Aorta (tissue), 5 donors: ENCODE results near the gene DYSF. TPM values are rescaled to one million over a fixed set of nuclear protein-coding genes. Genes with fewer than 3 reads are reported as not detected.

Experiments
- ATAC-seq: fragments of 200-7000 bp; cut with Tn5 transposase; one replicate; pipeline ENCODE4 v1.9.1; 2022; ENCODE audit warnings: moderate library complexity; ENCODE audit not compliant: low FRiP score
- DNase-seq, 2 donors: peaks; one replicate each; pipeline ENCODE4 v3.0.0-alpha.2; 2020
- H3K27ac ChIP-seq, 2 donors: one replicate each; pipeline ENCODE4 v1.5.1; 2013; ENCODE audit warnings: low read length in 2 of 2, mild to moderate bottlenecking in 2 of 2, moderate library complexity in 2 of 2, control low read depth in 1 of 2, inconsistent platforms in 1 of 2, low read depth in 1 of 2
- H3K27me3 ChIP-seq, 2 donors: one replicate each; pipeline ENCODE4 v1.6.1; 2013; ENCODE audit warnings: control low read depth in 1 of 2, low read length in 1 of 2, mild to moderate bottlenecking in 1 of 2, moderate library complexity in 1 of 2; ENCODE audit not compliant: insufficient read depth in 2 of 2, control insufficient read depth in 1 of 2
- H3K36me3 ChIP-seq, 2 donors: one replicate each; pipeline ENCODE4 v1.6.1; 2013; ENCODE audit warnings: control low read depth in 1 of 2, low read length in 1 of 2, mild to moderate bottlenecking in 1 of 2; ENCODE audit not compliant: insufficient read depth in 2 of 2, control insufficient read depth in 1 of 2
- H3K4me1 ChIP-seq, 2 donors: one replicate each; pipeline ENCODE4 v1.6.1; 2013; ENCODE audit warnings: low read length in 2 of 2, control low read depth in 1 of 2, mild to moderate bottlenecking in 1 of 2, moderate library complexity in 1 of 2; ENCODE audit not compliant: insufficient read depth in 2 of 2, control insufficient read depth in 1 of 2
- H3K4me3 ChIP-seq, 2 donors: one replicate each; pipeline ENCODE4 v1.5.1; 2013; ENCODE audit warnings: low read length in 2 of 2, control low read depth in 1 of 2, mild to moderate bottlenecking in 1 of 2
- H3K9me3 ChIP-seq: one replicate; pipeline ENCODE4 v1.6.1; 2013; ENCODE audit warnings: mild to moderate bottlenecking, low read length; ENCODE audit not compliant: control insufficient read depth
- WGBS, 2 donors: extraction: QIAGEN DNeasy Blood & Tissue Kit; methylation state at CpG; one replicate each; pipeline ENCODE4 v1.1.7; 2013; 5-methylcytosine and 5-hydroxymethylcytosine counted together
- intact Hi-C, 2 donors: fragments of 100-400 bp; cut with DNase I; formaldehyde crosslinking; loops; one replicate each; pipeline versions ENCODE4 v1.14.2 to v1.15.0; 2022
- polyA plus RNA-seq, 2 donors: library from polyadenylated mRNA; stranded (reverse); fragments of 200-250 nt; gene quantifications; one replicate each; pipeline ENCODE4 v1.2.3, GENCODE V29; 2013
- total RNA-seq, 2 donors: library from RNA; stranded (reverse); fragmentation: NEBNext Ultra II Directional; extraction: Animal tissue kit (Norgen Biotek cat#: 25700); gene quantifications; one replicate each; pipeline ENCODE4 v1.2.1, GENCODE V29; 2021
- donor health status: healthy with polysubstance abuse.
- donor health status: Bipolar disorder and iron deficiency.
- donor health status: DM: no; HTN: no; CAD: no.
- donor health status: DM: no; HTN: no; CAD: no.
- donor health status: DM: yes; HTN: yes; CAD: no.

Gene DYSF
- total and polyA plus RNA-seq, 4 donors, result 3.1 to 28.8 (median 17.5) TPM

DNA sequence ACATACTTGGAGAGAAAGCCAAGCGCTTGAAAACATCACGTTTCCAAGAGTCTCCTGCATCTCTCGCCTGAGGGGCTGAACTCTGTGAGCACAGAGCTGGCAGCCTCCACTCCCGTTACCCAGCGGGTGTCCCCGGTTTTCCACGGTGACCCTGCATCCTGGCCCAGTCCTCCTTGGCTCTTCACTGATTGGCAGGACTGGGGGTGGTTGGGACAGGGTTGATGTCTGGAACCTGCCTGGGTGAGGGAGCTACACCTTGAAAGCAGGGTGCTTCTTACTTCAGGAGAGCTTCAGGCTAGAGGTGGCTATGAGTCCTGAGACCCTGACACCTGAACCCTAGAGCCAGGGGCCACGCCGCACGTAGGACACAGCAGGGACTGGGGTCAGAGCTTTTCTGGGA is 234.1 kb downstream of the DYSF start:
- H3K9me3 ChIP-seq, result no peaks in the 10 kb centered on the region
- no peak overlapping the region for H3K4me3 ChIP-seq
- no peaks in the 10 kb centered on the region for H3K4me1 ChIP-seq
- H3K36me3 ChIP-seq, result no peaks in the 10 kb centered on the region
- no peak overlapping the region for H3K27ac ChIP-seq
- H3K27me3 ChIP-seq, result no peaks in the 10 kb centered on the region
- peak in 1 of 2 donors; percentile 36 for DNase-seq
- no peak for ATAC-seq
- intact Hi-C loops, result no loop called here
- 90% methylated on average over 10 of the region's 10 CpGs for WGBS, 2 donors

DNA sequence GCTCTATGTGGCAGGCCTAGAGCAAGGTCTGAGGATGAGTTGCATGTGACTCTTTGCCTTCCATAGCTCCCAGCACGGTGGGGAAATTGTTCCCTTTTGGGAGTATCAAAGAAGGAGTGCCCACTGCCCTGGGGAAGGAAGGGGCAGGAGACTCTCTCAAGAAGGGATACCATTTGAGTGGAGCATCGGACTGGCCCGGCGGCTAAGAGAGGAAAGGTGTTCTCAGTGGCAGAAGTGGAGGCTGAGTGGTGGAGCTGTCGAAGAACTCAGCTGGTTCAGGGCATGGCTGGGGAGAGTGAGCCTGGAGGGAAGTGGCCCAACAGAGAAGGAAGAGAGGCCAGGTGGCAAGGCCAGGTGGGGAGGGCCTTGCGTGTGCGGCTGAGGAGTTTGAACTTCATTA is 235.2 kb downstream of the DYSF start:
- peak in 1 of 2 donors; percentile 66 for DNase-seq
- intact Hi-C loops, result no loop called here

DNA sequence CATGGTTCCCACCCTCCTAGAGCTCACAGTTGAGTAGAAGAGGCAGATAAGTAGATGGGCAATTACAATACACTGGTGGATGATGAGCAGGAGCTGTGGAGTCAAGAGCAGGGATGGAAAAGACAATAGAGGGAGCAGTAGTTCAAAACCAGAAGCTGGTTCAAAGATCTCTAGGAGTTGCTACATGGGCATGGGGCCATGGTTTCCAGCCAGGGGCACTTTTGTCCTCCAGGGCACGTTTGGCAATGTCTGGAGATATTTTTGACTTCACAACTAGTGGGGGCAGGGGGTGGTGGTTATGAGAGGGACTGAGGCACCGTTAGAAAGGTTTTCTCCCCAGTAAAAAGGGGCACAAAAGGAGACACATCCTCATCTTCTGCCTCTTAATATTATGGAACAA is 236.0 kb downstream of the DYSF start:
- H3K4me3 ChIP-seq, result no peak overlapping the region
- WGBS, 2 donors, result 23 to 24% methylated on average over 2 of the region's 2 CpGs
- no peaks in the 10 kb centered on the region for H3K4me1 ChIP-seq
- intact Hi-C loops, result no loop called here
- no peaks in the 10 kb centered on the region for H3K27me3 ChIP-seq
- H3K27ac ChIP-seq, result no peak overlapping the region
- H3K36me3 ChIP-seq, result no peaks in the 10 kb centered on the region
- DNase-seq, result no peak
- no peaks in the 10 kb centered on the region for H3K9me3 ChIP-seq
- ATAC-seq, result no peak

More for the DNA sequence above, 235.2 kb downstream of the DYSF start:
- WGBS, 2 donors, result 84 to 91% methylated on average over 7 of the region's 7 CpGs
- H3K4me1 ChIP-seq, result no peaks in the 10 kb centered on the region
- H3K27ac ChIP-seq, result no peak overlapping the region
- H3K36me3 ChIP-seq, result no peaks in the 10 kb centered on the region
- H3K27me3 ChIP-seq, result no peaks in the 10 kb centered on the region
- ATAC-seq, result no peak
- H3K9me3 ChIP-seq, result no peaks in the 10 kb centered on the region
- no peak overlapping the region for H3K4me3 ChIP-seq

DNA sequence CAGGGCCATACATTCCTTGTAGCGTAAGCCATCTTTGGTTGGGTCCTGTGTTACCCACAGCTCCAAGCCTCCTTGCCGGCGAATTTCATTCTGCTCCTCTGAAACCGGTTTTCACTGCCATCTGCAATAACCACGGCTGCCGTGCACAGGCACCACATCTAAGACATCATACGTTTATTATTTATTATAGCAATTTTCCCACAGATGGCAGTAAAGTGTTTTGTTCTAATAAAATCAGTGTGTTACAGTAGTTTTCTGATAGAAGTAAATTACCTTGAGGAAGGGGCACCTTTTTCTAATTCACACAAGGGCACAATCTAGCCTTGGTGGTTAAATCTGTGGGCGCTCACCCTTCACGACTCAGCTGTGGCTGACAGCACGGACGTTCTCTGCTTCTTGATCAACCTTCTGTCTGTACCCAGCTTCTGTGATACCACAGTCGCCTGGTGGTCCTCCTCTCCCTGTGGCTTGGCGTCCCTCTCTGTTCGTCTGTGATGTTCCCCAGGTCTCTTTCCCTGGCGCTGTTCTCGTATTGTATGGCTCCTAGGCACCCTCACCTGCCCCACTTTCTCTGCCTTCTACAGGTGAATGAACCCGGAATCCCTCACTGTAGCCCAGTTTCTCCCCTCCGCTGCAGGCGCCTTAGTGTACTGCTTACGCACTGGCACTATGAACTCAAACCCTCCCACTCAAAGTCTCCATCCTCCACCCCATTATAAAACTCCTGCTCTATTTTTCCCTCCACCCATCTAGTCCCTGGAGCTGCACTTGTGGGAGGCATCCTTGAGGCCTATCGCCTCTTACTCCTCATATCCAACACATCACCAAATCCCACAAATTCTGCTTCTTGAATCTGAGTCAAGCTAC is 236.8 kb downstream of the DYSF start:
- no peaks in the 10 kb centered on the region for H3K36me3 ChIP-seq
- 89 to 92% methylated on average over 21 of the region's 21 CpGs for WGBS, 2 donors
- no peak overlapping the region for H3K27ac ChIP-seq
- peak in 1 of 2 donors; percentile 46 for DNase-seq
- no peaks in the 10 kb centered on the region for H3K9me3 ChIP-seq
- no peaks in the 10 kb centered on the region for H3K27me3 ChIP-seq
- no peak for ATAC-seq
- no peak overlapping the region for H3K4me3 ChIP-seq
- no peaks in the 10 kb centered on the region for H3K4me1 ChIP-seq
- intact Hi-C loops, result loop anchor here in 1 of 2 donors (10.0 kb wide), 1 partner anchor 145 kb away; no protein-coding TSS in a partner anchor

DNA sequence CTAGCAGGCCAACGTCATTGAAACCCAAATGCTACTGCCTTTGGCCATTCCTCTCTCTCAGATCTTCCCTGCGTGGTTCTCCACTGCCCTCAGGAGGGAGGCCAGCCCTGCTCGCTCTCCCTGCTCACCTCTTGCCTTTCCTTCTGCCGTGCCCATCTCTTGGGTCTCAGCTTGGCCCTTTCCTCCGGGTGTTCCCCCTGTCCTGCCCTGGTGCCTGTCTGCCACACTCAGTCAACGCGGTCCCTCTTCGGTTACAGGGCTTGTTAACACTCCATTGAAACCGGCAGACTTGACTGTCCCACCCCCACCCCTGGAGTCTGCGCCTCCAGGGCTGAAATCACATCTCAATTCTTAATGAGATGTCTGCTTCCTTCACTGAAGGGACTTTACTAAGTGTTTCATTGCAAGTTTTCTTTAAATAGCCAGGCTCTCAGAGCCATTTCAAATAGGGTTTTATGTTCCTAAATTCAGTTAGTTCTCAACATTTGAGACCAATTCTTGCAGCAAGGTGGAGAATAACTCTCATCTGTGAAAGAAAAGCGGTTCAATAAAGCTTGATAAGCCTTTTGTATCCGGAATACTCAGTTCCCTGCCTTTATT is 237.6 kb downstream of the DYSF start:
- Histone ChIP-seq H3K27me3 (no peaks in the 10 kb centered on the region), H3K27ac (no peak overlapping the region), H3K9me3 (no peaks in the 10 kb centered on the region), H3K4me3 (no peak overlapping the region), H3K4me1 (no peaks in the 10 kb centered on the region), H3K36me3 (no peaks in the 10 kb centered on the region)
- peak in 1 of 2 donors; percentile 36 for DNase-seq
- ATAC-seq, result no peak
- intact Hi-C loops, result loop anchor here in 1 of 2 donors (10.0 kb wide), 1 partner anchor 146 kb away; no protein-coding TSS in a partner anchor
- WGBS, 2 donors, result 87 to 89% methylated on average over 12 of the region's 12 CpGs

DNA sequence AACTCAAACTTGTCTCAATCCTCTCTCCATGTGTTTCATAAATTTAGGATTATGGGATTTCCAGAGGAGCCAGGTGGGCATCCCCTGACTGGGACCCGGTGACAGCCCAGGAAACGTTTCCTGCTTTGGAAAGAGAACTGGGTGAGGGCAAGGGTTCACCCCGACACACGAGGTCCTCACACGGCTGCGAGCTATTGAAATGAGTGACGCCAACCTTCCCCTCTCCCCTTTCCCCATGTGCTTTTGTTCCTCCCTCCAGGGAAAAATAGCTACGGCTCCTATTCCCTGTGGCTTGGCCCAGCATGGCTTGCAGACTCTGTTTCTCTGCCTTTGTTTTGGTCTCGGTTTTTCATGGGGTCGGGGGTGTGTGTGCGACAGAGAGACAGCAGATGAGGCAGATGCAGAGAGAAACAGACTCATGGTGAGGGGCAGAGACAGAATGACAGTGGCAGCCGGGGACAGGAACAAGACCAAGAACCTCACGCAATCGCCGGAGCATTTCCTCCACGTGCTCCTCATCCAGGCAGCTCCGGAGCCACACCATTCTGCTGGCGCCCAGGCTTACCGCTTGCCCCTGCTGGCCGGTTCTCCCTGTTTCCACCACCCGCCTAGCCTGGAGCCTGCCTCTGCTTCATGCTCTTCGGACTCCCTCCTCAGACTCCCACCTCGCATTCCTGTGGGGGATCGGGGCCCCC is 238.5 kb downstream of the DYSF start:
- ATAC-seq, result peak; percentile 57
- Histone ChIP-seq H3K4me3 (no peak overlapping the region), H3K27me3 (no peaks in the 10 kb centered on the region), H3K36me3 (no peaks in the 10 kb centered on the region), H3K4me1 (no peaks in the 10 kb centered on the region), H3K27ac (no peak overlapping the region), H3K9me3 (no peaks in the 10 kb centered on the region)
- peak; percentile 46 to 81 for DNase-seq
- intact Hi-C loops, result loop anchor here in 1 of 2 donors (10.0 kb wide), 1 partner anchor 147 kb away; no protein-coding TSS in a partner anchor
- WGBS, 2 donors, result 60 to 71% methylated on average over 24 of the region's 24 CpGs

DNA sequence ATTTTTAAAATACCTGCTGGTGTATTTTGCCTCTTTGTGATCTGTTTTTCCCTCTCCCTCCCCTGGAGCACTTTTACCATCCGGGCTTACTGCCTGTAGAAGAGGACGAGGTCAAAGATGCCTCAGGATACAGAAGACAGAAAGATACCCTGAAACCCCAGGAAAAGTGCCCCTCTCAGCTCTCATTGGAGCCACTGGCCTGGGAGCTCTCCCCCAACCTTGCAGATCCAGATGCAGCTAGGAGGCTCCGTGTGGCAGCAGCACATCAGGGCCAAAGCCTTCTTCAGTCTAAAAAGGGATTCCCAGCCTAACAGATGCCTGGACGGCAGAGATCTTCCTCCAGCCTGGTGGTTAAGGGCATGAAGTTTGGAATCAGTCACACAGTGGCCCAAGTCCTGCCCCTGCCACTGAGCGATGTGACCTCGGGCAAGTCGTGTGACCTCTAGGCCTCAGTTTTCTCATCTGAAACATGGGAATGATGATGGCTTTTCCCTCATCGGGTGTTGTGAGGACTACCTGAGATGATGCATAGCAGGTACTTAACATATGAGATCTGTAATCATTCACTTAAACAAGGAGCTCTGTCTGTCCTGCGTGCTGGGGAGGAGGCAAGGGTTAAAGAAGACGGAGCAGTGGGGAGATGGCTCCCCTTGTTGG is 239.4 kb downstream of the DYSF start:
- DNase-seq (peak; percentile 3 to 35), ATAC-seq (no peak)
- Histone ChIP-seq H3K27me3 (no peaks in the 10 kb centered on the region), H3K4me1 (no peaks in the 10 kb centered on the region), H3K9me3 (no peaks in the 10 kb centered on the region), H3K4me3 (no peak overlapping the region), H3K36me3 (no peaks in the 10 kb centered on the region), H3K27ac (no peak overlapping the region)
- intact Hi-C loops, result loop anchor here in 1 of 2 donors (10.0 kb wide), 1 partner anchor 148 kb away; no protein-coding TSS in a partner anchor
- WGBS, 2 donors, result 85 to 86% methylated on average over 10 of the region's 10 CpGs
